Uterus (tissue), 2 donors: ENCODE data around the gene PIGK.

Source experiments
- CTCF ChIP-seq, 4 experiments: fragments of 200-600 bp in 2 of 4; fragments of 450-650 bp in 2 of 4; sonication (generic) in 2 of 4; IDR thresholded peaks; one replicate each; pipeline ENCODE4 v1.5.1; 2016 to 2019; ENCODE audit warnings: antibody characterized with exemption in 4 of 4, mild to moderate bottlenecking in 2 of 4, moderate library complexity in 1 of 4
- POLR2A ChIP-seq, 2 donors: fragments of 450-650 bp; IDR thresholded peaks; one replicate each; pipeline ENCODE4 v1.6.1; 2016; ENCODE audit warnings: antibody characterized with exemption in 2 of 2, mild to moderate bottlenecking in 1 of 2, moderate library complexity in 1 of 2

- TF ChIP-seq CTCF (IDR thresholded peaks at IDR 0.05): no peak
- no peak for TF ChIP-seq POLR2A (IDR thresholded peaks at IDR 0.05)
These were observed 114.6 kb downstream of the PIGK start for GRCh38 chr1:77104672-77105071.
